ENCODE data around the gene FBXO33.
"Not testable (repeated sequence)": the region's sequence is repeated elsewhere in the genome, so short reads cannot be mapped to it uniquely, and the experiment has no call there.

FBXO33 gene

DNA sequence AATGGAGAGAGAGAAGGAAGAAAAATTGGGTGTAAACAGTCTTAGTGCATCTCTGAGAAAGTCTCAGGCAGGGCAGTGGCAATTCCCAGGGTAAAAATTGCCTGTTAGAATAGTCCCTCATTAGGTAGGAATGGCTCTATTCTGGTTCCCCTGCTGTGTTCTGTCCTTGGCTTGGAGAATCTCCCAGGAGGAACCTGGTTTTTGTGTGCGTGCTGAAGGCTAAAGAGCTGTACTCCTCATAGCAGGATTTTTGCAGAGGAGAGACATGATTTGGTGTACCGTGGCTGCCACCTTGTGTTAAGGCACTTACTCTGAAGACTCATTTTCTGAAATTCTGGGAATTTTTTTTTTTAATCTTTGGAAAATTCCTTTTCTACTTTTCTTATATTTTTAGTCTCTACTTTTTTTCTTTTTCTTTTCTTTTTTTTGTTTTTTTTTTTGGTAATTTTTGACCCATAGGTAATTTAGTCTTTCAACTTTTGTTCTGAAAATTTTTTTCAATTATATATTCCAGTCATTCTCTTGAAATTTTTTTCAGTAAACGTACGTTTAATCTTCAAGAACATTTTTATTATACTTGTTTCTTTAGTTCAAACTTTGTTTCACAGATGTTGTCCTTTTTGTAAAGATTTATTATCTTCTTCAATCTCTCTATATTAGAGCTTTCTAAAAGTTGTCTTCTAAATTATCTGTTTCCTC is 63.8 kb downstream of the FBXO33 start:
- DNase-seq = no peak

- no peak for DNase-seq
These were observed 64.9 kb downstream of the FBXO33 start for GRCh38 chr14:39367387-39367751.

- DNase-seq = no peak
These were observed 65.5 kb downstream of the FBXO33 start for GRCh38 chr14:39366460-39367386.

DNA sequence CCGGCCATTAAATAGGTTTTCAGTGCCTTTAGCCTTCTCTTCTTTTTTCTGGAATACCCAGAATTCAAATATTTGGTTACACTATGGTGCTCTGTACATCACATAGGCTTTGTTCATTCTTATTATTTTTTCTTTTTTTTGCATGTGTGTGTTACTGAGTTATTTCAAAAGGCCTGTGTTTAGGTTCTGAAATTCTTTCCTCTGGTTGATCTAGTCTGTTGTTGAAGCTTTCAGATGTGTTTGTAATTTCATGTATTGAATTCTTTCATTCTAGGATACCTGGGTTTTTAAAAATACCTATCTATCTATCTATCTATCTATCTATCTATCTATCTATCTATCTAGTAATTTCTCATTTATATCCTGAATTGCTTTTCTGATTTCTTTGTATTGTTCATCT is 66.9 kb downstream of the FBXO33 start:
- DNase-seq = no peak

DNA sequence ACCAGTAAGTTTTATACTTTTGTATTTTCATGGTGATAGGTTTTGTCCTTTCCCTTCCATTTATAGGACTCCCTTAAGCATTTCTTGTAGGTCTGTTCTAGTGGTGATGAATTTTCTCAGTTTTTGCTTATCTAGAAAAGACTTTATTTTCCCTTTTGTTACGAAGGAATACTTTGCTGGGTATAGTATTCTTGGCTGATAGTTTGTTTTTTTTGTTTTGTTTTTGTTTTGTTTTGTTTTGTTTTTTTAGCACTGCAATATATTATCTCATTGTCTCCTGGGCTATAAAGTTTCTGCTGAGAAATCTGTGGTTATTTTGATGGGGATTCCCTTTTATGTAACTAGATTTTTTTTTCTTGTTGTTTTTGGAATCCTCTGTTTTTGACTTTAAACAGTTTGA is 67.7 kb downstream of the FBXO33 start:
- no peak for DNase-seq

DNA sequence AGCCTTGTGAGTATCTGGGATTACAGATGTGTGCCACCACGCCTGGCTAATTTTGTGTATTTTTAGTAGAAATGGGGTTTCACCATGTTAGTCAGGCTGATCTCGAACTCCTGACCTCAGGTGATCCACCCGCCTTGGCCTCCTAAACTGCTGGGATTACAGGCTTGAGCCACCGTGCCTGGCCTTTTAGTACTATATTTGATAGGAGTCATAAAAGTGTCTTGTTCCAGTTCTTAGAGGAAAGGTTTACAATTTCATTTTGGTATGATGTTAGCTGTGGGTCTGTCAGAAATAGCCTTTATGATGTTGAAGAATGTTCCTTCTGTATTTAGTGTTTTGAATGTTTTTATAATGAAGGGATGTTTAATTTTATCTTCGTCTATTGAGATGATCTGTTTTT is 70.7 kb downstream of the FBXO33 start:
- DNase-seq = not testable (repeated sequence)

- DNase-seq = no peak
These were observed 71.9 kb downstream of the FBXO33 start for GRCh38 chr14:39360316-39360715.

DNA sequence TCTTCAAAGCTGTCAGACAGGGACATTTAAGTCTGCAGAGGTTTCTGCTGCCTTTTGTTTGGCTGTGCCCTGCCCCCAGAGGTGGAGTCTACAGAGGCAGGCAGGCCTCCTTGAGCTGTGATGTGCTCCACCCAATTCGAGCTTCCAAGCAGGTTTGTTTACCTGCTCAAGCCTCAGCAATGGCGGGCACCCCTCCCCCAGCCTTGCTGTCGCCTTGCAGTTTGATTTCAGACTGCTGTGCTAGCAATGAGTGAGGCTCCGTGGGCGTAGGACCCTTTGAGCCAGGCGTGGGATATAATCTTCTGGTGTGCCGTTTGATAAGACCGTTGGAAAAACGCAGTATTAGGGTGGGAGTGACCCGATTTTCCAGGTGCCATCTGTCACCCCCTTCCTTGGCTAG is 73.2 kb downstream of the FBXO33 start:
- not testable (repeated sequence) for DNase-seq

DNA sequence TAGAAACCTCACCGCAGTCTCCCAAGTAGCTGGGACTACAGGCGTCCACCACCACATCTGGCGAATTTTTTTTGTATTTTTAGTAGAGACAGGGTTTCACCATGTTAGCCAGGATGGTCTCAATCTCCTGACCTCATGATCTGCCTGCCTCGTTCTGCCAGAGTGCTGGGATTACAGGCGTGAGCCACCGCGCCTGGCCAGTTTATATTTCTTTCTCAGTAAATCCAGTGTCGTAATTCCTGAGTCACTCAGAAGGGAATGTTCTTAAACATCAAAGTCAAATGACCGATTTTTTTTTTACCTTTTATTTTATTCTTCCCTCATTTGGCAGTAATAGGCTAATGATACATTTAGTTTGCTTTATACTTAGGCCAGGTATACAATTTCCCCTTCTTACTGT is 80.5 kb downstream of the FBXO33 start:
- DNase-seq = no peak

GRCh38 chr14:39350866-39351265 is 81.4 kb downstream of the FBXO33 start:
- DNase-seq = no peak

Data from CD4-positive, alpha-beta T cell treated with Interleukin-4 for 4 hours (primary cell).